NB4 (cell line): ENCODE measurements around the gene TSTD1.

Source experiments
- DNase-seq: peaks from one replicate; pipeline ENCODE4 v3.0.0; 2010; ENCODE audit warnings: low read depth
- H3K4me3 ChIP-seq: one replicate; pipeline ENCODE4 v1.5.1; 2011; ENCODE audit warnings: mild to moderate bottlenecking, low read depth, low read length, moderate library complexity
- MAX ChIP-seq: IDR thresholded peaks from 2 replicates; pipeline ENCODE4 v1.6.1; 2011; ENCODE audit warnings: low read depth, low read length
- MYC ChIP-seq: IDR thresholded peaks from 2 replicates; pipeline ENCODE4 v1.6.1; 2011; ENCODE audit warnings: low read depth, low read length
- POLR2A ChIP-seq: IDR thresholded peaks from 2 replicates; pipeline ENCODE4 v1.6.1; 2011; ENCODE audit warnings: mild to moderate bottlenecking; ENCODE audit not compliant: insufficient read length; ENCODE audit errors: extremely low read depth
- TF ChIP-seq, protein P1 (sequence below): IDR thresholded peaks from one replicate; pipeline ENCODE4 v1.5.1; 2012; ENCODE audit warnings: low read depth, low read length

Gene TSTD1

DNA sequence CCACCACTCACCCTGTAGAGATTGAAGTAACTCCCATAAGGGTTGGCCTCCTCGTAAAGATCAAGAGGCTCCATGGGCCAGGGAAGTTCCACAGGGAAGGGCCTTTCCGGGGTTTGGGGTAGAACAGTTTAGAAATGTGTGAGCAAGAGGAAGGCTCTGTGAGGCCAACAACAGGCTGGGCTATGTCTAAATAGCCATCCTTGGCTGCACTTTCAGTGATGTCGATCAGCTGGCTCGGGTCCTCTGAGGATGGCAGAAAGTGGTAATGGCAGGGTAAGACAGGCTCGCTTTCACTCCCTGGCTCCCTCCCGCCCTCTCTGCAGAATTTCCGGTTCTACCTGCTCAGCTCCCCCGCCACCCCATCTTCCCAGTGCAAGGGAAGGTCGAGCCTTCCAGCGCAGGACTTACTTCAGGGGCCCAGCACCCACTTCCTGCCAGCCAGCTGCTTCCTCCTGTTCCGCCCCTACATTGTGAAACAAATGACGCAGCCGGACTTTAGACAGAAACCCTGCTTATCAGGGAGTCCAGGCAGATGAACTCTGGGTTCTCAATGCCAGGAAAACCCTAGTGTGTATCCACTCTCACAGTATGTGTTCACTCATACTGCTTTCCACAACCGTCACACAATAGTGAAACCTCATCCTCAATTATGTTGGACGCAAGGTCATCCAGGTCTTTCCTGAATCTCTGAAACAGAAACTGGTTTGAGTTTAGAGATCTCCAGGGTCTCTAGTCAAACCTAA lies 25.1 kb downstream of the TSTD1 start:
- TF ChIP-seq, protein P1, sequence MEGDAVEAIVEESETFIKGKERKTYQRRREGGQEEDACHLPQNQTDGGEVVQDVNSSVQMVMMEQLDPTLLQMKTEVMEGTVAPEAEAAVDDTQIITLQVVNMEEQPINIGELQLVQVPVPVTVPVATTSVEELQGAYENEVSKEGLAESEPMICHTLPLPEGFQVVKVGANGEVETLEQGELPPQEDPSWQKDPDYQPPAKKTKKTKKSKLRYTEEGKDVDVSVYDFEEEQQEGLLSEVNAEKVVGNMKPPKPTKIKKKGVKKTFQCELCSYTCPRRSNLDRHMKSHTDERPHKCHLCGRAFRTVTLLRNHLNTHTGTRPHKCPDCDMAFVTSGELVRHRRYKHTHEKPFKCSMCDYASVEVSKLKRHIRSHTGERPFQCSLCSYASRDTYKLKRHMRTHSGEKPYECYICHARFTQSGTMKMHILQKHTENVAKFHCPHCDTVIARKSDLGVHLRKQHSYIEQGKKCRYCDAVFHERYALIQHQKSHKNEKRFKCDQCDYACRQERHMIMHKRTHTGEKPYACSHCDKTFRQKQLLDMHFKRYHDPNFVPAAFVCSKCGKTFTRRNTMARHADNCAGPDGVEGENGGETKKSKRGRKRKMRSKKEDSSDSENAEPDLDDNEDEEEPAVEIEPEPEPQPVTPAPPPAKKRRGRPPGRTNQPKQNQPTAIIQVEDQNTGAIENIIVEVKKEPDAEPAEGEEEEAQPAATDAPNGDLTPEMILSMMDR: no peak
- no peak for TF ChIP-seq POLR2A
- TF ChIP-seq MYC: peak; percentile 66; the same call in 1 of the 2 replicates
- TF ChIP-seq MAX: 0 out of 2 replicates have a peak, but pooled peaks have one; percentile 47
- peak overlapping the region; percentile 44 for H3K4me3 ChIP-seq
- DNase-seq: peak; percentile 98

DNA sequence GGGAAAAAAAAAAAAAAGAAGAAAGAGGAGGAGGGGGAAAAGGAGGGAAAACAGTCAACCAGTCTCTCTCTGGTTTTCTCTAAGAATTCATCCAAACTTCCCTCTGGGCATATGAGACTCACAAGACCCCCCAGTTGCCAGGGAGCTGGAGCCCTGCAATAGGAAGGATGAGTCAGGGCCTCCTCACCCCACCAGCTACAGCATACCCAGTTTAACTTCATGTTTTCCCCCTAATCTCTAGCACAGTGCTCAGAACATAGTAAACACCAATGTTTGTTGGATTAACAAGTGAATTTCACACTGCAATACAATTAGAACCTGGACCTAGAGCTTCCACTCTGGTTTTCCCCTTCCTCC lies 25.7 kb downstream of the TSTD1 start:
- H3K4me3 ChIP-seq: peak overlapping the region; percentile 44
- no peak for TF ChIP-seq MAX
- no peak; the same call in 1 of the 2 replicates for TF ChIP-seq MYC
- no peak for TF ChIP-seq POLR2A
- TF ChIP-seq, protein P1: no peak
- DNase-seq: peak; percentile 79

DNA sequence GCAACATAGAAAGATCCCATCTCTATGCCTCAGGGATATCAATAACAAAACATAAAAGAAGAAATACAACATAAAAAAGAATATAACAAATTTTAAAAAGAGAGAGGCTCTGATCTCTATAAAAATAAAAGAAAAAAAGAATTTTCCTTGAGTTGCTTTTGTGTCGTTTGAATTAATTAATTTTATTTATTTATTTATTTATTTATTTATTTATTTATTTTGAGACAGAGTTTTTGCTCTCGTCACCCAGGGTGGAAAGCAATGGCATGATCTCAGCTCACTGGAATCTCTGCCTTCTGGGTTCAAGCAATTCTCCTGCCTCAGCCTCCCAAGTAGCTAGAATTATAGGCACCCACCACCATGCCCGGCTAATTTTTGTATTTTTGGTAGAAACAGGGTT lies 26.3 kb downstream of the TSTD1 start:
- no peak overlapping the region for H3K4me3 ChIP-seq
- DNase-seq: no peak
- no peak for TF ChIP-seq MAX
- TF ChIP-seq, protein P1: no peak
- TF ChIP-seq MYC: no peak

DNA sequence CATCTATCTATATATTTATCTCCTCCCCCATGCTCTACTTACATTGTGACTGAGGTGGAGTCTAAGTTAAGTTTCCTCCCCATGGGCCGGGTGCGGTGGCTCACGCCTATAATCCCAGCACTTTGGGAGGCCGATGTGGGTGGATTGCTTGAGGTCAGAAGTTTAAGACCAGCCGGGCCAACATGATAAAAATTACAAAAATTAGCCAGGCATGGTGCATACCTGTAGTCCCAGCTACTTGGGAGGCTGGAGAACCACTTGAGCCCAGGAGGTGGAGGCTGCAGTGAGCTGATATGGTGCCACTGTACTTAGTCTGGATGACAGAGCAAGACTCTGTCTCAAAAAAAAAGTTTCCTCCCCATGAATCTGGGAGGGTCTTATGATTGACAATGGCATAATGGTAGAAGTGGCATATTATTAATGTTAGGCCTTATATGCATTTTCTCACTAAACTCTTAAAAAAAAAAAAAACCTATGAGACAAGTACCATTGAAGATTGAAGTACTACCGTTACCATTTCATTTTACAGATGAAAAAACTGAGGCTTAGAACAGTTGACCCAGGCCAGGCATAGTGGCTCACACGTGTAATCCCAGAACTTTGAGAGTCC lies 29.1 kb downstream of the TSTD1 start:
- no peak overlapping the region for H3K4me3 ChIP-seq
- no peak for DNase-seq
- TF ChIP-seq POLR2A (no peak), MAX (no peak), MYC (no peak)
- TF ChIP-seq, protein P1: no peak

- no peak overlapping the region for H3K4me3 ChIP-seq
- TF ChIP-seq, protein P1: no peak
- TF ChIP-seq MYC (no peak), POLR2A (no peak), MAX (no peak)
- DNase-seq: no peak
Measured at GRCh38 chr1:161008869-161009510, 29.8 kb downstream of the TSTD1 start.
